Prostate gland (tissue), 2 donors: ENCODE data around the gene REXO4.

ENCODE experiments used
- CTCF ChIP-seq, 4 experiments: fragments of 200-600 bp in 2 of 4; fragments of 450-650 bp in 2 of 4; sonication (generic) in 2 of 4; IDR thresholded peaks; 1 replicate in 3 of 4; 2 replicates in 1 of 4; pipeline ENCODE4 v1.5.1; 2016 to 2019; ENCODE audit warnings: antibody characterized with exemption in 4 of 4, mild to moderate bottlenecking in 2 of 4, moderate library complexity in 2 of 4
- POLR2A ChIP-seq: fragments of 450-650 bp; IDR thresholded peaks from one replicate; pipeline ENCODE4 v1.6.1; 2016; ENCODE audit warnings: antibody characterized with exemption, mild to moderate bottlenecking

GRCh38 chr9:133362359-133363044, 55.3 kb downstream of the REXO4 start:
- TF ChIP-seq CTCF (IDR thresholded peaks at IDR 0.05) (no peak), POLR2A (no peak)
